NCI-H526 treated with DMSO at 0.1 percent for 48 hours (cell line): ENCODE measurements around the gene MFSD2A.
"Not testable (repeated sequence)": the region's sequence is repeated elsewhere in the genome, so short reads cannot be mapped to it uniquely, and the experiment has no call there.

Experiments used
- DNase-seq: peaks from one replicate; lab custom pipeline; 2025; lab: John Stamatoyannopoulos, UW

The MFSD2A gene

GRCh38 chr1:40003156-40004093 is 48.5 kb downstream of the MFSD2A start:
- no peak for DNase-seq

- no peak for DNase-seq
Observed at GRCh38 chr1:40004857-40005256, 49.9 kb downstream of the MFSD2A start.

GRCh38 chr1:40007481-40008034 is 52.6 kb downstream of the MFSD2A start:
- not testable (repeated sequence) for DNase-seq

GRCh38 chr1:40011198-40011597 is 56.3 kb downstream of the MFSD2A start:
- DNase-seq, result no peak

- no peak for DNase-seq
Observed at GRCh38 chr1:40014253-40014706, 59.3 kb downstream of the MFSD2A start.

GRCh38 chr1:40014812-40015594 is 60.1 kb downstream of the MFSD2A start:
- DNase-seq, result no peak

- no peak for DNase-seq
Observed at GRCh38 chr1:40017951-40018575, 63.1 kb downstream of the MFSD2A start.
